Esophagus squamous epithelium (tissue), 4 donors: Measurements from ENCODE around the gene PCSK6.

Source experiments
- CTCF ChIP-seq, 6 experiments: fragments of 450-650 bp in 4 of 6; fragments of 200-600 bp in 2 of 6; sonication (generic) in 2 of 6; IDR thresholded peaks; one replicate each; pipeline ENCODE4 v1.5.1; 2016 to 2019; ENCODE audit warnings: antibody characterized with exemption in 6 of 6, mild to moderate bottlenecking in 4 of 6, moderate library complexity in 4 of 6
- POLR2A ChIP-seq, 4 donors: fragments of 450-650 bp; IDR thresholded peaks; one replicate each; pipeline ENCODE4 v1.6.1; 2017; ENCODE audit warnings: antibody characterized with exemption in 4 of 4, mild to moderate bottlenecking in 4 of 4, moderate library complexity in 3 of 4

DNA sequence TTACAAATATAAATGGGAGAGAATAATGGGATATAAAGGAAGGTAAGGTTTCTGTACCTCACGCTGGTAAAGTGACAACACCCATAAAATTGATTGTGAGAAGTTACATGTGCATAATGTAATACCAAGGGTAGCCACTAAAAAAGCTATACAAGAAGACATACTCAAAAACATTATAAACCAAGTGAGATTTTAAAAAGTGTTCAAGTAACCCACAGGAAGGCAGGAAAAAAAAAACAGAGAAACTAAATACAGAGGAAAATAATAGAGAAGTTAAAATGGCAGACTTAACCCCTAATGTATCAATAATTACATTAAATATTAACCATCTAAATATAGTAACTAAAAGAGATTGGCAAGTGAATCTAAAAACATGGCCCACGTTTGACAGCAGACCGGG is 76.3 kb downstream of the PCSK6 start:
- no peak for TF ChIP-seq POLR2A (IDR thresholded peaks at IDR 0.05)
- TF ChIP-seq CTCF (IDR thresholded peaks at IDR 0.05) = peak in 1 of 6 experiments; percentile 9
